AG09309 (cell line): Measurements from ENCODE around the gene ADI1.

Experiments used
- DNase-seq: peaks from one replicate; pipeline ENCODE4 v3.0.0-alpha.2; 2010; ENCODE audit warnings: low read depth
- H3K4me3 ChIP-seq: 2 replicates; pipeline ENCODE4 v1.5.1; 2011; ENCODE audit warnings: mild to moderate bottlenecking, low read depth, low read length, moderate library complexity; ENCODE audit not compliant: control insufficient read depth
- CTCF ChIP-seq: IDR thresholded peaks from 2 replicates; pipeline ENCODE4 v1.5.1; 2011; ENCODE audit warnings: mild to moderate bottlenecking, low read depth, low read length, inconsistent platforms; ENCODE audit not compliant: insufficient read depth, control insufficient read depth; ENCODE audit errors: missing control alignments

ADI1 gene

GRCh38 chr2:3536682-3537632 lies 17.6 kb upstream of the ADI1 start:
- DNase-seq: no peak
- H3K4me3 ChIP-seq: peak overlapping the region; percentile 48

DNA sequence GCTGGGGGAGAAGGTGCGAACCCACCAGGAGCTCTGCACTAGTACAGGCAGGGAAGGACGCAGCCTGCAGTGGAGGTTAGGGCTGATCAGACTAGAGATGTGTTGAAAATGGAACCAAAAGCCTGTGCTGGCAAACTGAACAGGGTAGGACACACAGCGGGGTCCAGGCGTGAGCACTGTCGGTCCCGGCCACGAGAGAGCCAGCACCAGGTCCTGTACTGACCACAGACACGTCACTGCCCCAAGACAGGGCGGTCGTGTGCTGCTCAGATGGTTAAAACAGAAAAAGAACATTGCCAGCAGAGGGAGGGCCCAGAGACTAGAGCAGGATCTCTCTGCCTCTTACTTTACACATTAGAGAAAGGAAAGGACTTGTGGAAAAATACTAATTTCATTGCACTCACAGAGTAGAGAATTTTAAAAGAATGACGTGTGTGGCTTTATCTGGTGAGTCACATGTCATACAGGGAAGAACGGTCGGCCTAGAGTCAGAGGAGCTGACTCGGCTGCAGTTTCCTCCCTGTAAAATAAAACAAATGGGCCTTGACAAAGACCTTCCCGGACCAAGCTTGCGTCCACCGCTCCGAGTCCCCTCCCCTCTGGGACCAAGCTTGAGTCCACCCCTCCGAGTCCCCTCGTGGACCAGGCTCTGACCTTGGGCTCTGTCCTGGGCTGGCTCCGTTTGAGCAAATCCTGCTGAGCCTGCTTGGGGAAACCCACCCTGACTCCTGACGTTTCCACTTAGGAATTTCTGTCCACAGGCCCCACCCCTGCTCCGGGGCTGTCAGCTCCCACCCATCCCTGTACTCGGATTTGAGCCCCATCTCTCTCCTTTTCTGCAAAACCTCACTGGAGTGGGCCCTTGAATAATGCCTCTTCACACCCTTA lies 16.7 kb upstream of the ADI1 start:
- DNase-seq: peak; percentile 72
- H3K4me3 ChIP-seq: peak overlapping the region; percentile 48
- no peak for TF ChIP-seq CTCF

More at GRCh38 chr2:3536682-3537632, 17.6 kb upstream of the ADI1 start:
- TF ChIP-seq CTCF: peak; percentile 54

DNA sequence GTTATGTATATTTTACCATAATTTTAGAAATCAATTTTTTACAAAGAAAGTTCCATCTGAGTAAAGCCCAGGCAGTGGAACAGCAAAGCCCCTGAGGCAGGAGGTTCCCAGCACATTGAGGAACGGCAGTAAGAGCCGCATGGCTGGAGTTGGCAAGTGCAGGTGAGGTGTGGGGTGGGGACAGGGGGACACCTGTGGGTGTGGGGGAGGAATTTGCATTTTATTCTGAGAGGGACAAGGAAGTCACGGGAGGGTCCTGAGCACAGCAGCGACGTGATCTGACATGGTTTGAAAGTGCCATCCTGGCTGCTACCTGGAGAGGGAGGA lies 16.1 kb upstream of the ADI1 start:
- no peak for TF ChIP-seq CTCF
- DNase-seq: no peak
- H3K4me3 ChIP-seq: peak overlapping the region; percentile 48

DNA sequence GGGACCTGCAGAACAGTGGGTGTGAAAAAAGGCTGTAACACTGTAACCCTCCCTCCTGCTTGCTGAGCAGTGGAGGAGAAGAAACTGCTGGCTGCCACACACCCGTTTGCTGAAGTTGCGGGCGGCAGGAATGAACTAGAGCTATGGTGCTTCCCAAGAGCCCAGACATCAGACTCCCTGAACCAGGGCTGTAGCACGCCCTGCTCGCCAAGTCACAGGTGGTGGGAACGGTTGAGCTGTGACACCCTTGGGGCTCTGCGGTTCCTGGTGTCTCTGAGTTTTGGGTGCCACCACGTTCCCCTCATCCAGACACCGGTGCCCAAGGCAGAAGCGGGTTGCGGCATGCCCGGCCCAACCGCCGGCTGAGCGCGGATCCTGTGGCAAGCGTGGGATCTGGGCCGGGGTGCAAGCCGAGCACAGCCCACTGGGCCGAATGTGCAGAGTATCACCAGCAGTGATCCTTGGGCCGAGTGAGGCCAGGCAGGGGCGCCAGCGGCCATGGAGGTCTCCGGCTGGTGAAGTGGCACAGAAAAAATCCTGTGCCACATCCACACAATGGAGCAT lies 15.0 kb upstream of the ADI1 start:
- DNase-seq: no peak
- TF ChIP-seq CTCF: no peak
- no peak overlapping the region for H3K4me3 ChIP-seq

DNA sequence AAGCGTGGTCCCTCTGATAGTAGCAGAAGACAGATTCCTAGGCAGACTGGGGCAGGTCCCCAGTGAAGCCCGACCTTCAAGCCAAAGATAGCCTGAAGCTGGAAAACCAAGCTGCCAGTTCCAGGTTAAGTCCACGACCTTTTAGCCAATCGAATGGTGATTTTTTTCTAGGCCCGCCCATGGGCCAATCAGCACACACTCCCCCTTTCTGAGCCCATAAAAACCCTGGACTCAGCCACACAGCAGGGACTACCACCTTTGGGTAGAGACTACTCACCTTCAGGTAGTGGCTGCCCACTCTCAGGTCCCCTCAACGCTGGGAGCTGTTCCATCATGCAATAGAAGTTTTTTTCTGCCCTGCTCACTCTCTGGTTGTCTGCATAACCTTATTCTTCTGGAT lies 14.5 kb upstream of the ADI1 start:
- TF ChIP-seq CTCF: no peak
- DNase-seq: no peak
- H3K4me3 ChIP-seq: no peak overlapping the region

GRCh38 chr2:3532941-3533340 lies 13.6 kb upstream of the ADI1 start:
- no peak for TF ChIP-seq CTCF
- no peak for DNase-seq

More at GRCh38 chr2:3532941-3533340, 13.6 kb upstream of the ADI1 start:
- no peak overlapping the region for H3K4me3 ChIP-seq
